HepG2 (cell line): Measurements from ENCODE around the gene SLC35F4. TPM values are rescaled to one million over a fixed set of nuclear protein-coding genes. Genes with fewer than 3 reads are reported as not detected.

Source experiments
- ATAC-seq: fragments of 200-7000 bp; cut with Tn5 transposase; 3 replicates; pipeline ENCODE4 v1.9.1; 2020; ENCODE audit warnings: mild to moderate bottlenecking, moderate library complexity
- BruUV-seq: library from RNA; stranded (reverse); fragments of 400-500 nt; replicated peaks from 2 replicates; lab custom pipeline; 2021; lab: Mats Ljungman, UMichigan
- CTCF ChIA-PET: fragments of 300-600 bp; formaldehyde crosslinking; extraction: SDS; loops from one replicate; lab custom pipeline; 2021; ENCODE audit warnings: low total read pairs, inconsistent platforms, low intra/inter-chr PET ratio; lab: Yijun Ruan, JAX
- POLR2A ChIA-PET: fragments of 350-600 bp; sonication (Branson Sonifier 250); formaldehyde crosslinking; loops from one replicate; lab custom pipeline; 2020; ENCODE audit warnings: antibody characterized with exemption, inconsistent platforms; lab: Yijun Ruan, JAX
- DNase-seq: peaks from one replicate; pipeline ENCODE4 v3.0.0-alpha.2; 2015; ENCODE audit warnings: low spot score
- FAIRE-seq: peaks from 3 replicates; lab custom pipeline; 2011; peaks lifted over from hg19 to GRCh38; lab: Jason Lieb, UNC
- H2AFZ ChIP-seq: one replicate; pipeline ENCODE4 v1.6.1; 2011; ENCODE audit warnings: low read length, inconsistent platforms
- H3K27ac ChIP-seq: fragments of 300-600 bp; 3 replicates; pipeline ENCODE4 v1.8.0; 2011; ENCODE audit warnings: mixed run types, mild to moderate bottlenecking, mixed read lengths, low read length, inconsistent platforms; ENCODE audit not compliant: insufficient read depth; ENCODE audit errors: extremely low read length
- H3K27me3 ChIP-seq, 2 experiments: fragments of 200-600 bp in 1 of 2; 2 replicates in 1 of 2; 3 replicates in 1 of 2; pipeline versions ENCODE4 v1.6.0 to v1.8.0; 2011; ENCODE audit warnings: low read length in 2 of 2, mild to moderate bottlenecking in 2 of 2, moderate library complexity in 2 of 2, inconsistent platforms in 1 of 2; ENCODE audit not compliant: insufficient read depth in 2 of 2, control insufficient read depth in 1 of 2
- H3K36me3 ChIP-seq, 2 experiments: fragments of 200-600 bp in 1 of 2; replicated peaks in 1 of 2; 2 replicates in 1 of 2; 3 replicates in 1 of 2; pipeline versions ENCODE4 v1.5.1 to v1.8.0; 2011; ENCODE audit warnings: low read length in 2 of 2, inconsistent platforms in 1 of 2; ENCODE audit not compliant: insufficient read depth in 2 of 2, control insufficient read depth in 1 of 2
- H3K4me1 ChIP-seq: 2 replicates; pipeline ENCODE4 v1.5.1; 2012; ENCODE audit warnings: low read length, inconsistent platforms; ENCODE audit not compliant: insufficient read depth
- H3K4me2 ChIP-seq: 2 replicates; pipeline ENCODE4 v1.6.0; 2011; ENCODE audit warnings: low read depth, low read length, inconsistent platforms
- H3K4me3 ChIP-seq, 3 experiments: fragments of 200-600 bp in 1 of 3; sonication (generic), shearing (Covaris generic) in 1 of 3; replicated peaks in 1 of 3; 2 replicates each; pipeline ENCODE4 v1.5.1; 2011 to 2016; ENCODE audit warnings: low read length in 3 of 3, inconsistent platforms in 2 of 3, low read depth in 2 of 3, mild to moderate bottlenecking in 2 of 3, control low read depth in 1 of 3, mixed read lengths in 1 of 3; ENCODE audit not compliant: insufficient read depth in 1 of 3
- H3K79me2 ChIP-seq: one replicate; pipeline ENCODE4 v1.6.1; 2011; ENCODE audit warnings: low read length, inconsistent platforms; ENCODE audit not compliant: insufficient read depth
- H3K9ac ChIP-seq: 2 replicates; pipeline ENCODE4 v1.6.0; 2011; ENCODE audit warnings: mild to moderate bottlenecking, low read depth, low read length, inconsistent platforms; ENCODE audit not compliant: insufficient read depth
- H3K9me3 ChIP-seq: 2 replicates; pipeline ENCODE4 v1.5.1; 2012; ENCODE audit warnings: mild to moderate bottlenecking, low read length
- H4K20me1 ChIP-seq: 2 replicates; pipeline ENCODE4 v1.6.0; 2011; ENCODE audit warnings: inconsistent platforms, mild to moderate bottlenecking, low read length, moderate library complexity; ENCODE audit not compliant: insufficient read depth
- ETV5 ChIP-seq: IDR thresholded peaks from 2 replicates; pipeline ENCODE4 v1.6.1; 2018; ENCODE audit warnings: missing biosample characterization, missing genetic modification reagents, inconsistent platforms, borderline replicate concordance
- FOXC1 ChIP-seq: sonication (generic); formaldehyde crosslinking; IDR thresholded peaks from 2 replicates; pipeline ENCODE4 v1.8.0; 2022; ENCODE audit warnings: mild to moderate bottlenecking, missing genetic modification reagents, borderline replicate concordance
- GATAD2A ChIP-seq: IDR thresholded peaks from 2 replicates; pipeline ENCODE4 v1.6.1; 2016
- HINFP ChIP-seq: sonication (generic); formaldehyde crosslinking; IDR thresholded peaks from 2 replicates; pipeline ENCODE4 v1.4.0; 2020; ENCODE audit warnings: low read depth, mild to moderate bottlenecking, missing genetic modification reagents
- REXO4 ChIP-seq: sonication (generic); formaldehyde crosslinking; IDR thresholded peaks from 2 replicates; pipeline ENCODE4 v1.8.0; 2022; ENCODE audit warnings: missing genetic modification reagents, mild to moderate bottlenecking, borderline replicate concordance
- TAF1 ChIP-seq: sonication (generic); formaldehyde crosslinking; IDR thresholded peaks from 2 replicates; pipeline ENCODE4 v1.4.0; 2020; ENCODE audit warnings: missing genetic modification reagents
- ZBTB1 ChIP-seq: sonication (generic); formaldehyde crosslinking; IDR thresholded peaks from 2 replicates; pipeline ENCODE4 v1.4.0; 2020; ENCODE audit warnings: missing genetic modification reagents, borderline replicate concordance
- ZIK1 ChIP-seq: sonication (generic); formaldehyde crosslinking; IDR thresholded peaks from 2 replicates; pipeline ENCODE4 v1.5.0; 2020; ENCODE audit warnings: mild to moderate bottlenecking, low read depth, missing genetic modification reagents, borderline replicate concordance
- ZKSCAN1 ChIP-seq: fragments of 150-350 bp; IDR thresholded peaks from 2 replicates; pipeline ENCODE4 v1.6.1; 2014; ENCODE audit warnings: low read length
- ZNF282 ChIP-seq: fragments of 450-650 bp; IDR thresholded peaks from 2 replicates; pipeline ENCODE4 v1.6.1; 2018; ENCODE audit not compliant: partially characterized antibody
- ZNF44 ChIP-seq: sonication (generic); formaldehyde crosslinking; IDR thresholded peaks from 2 replicates; pipeline ENCODE4 v1.5.1; 2020; ENCODE audit warnings: mild to moderate bottlenecking, missing genetic modification reagents
- ZNF607 ChIP-seq: sonication (generic); formaldehyde crosslinking; IDR thresholded peaks from 2 replicates; pipeline ENCODE4 v1.5.1; 2020; ENCODE audit warnings: missing genetic modification reagents, mild to moderate bottlenecking, borderline replicate concordance
- ZNF770 ChIP-seq: sonication (generic); formaldehyde crosslinking; IDR thresholded peaks from 2 replicates; pipeline ENCODE4 v1.5.0; 2020; ENCODE audit warnings: mild to moderate bottlenecking, missing genetic modification reagents
- ZSCAN29 ChIP-seq: sonication (generic); formaldehyde crosslinking; conservative IDR thresholded peaks from 2 replicates; pipeline ENCODE4 v1.4.0; 2020; ENCODE audit warnings: mild to moderate bottlenecking, missing genetic modification reagents
- WGBS: methylation state at CpG from one replicate; pipeline ENCODE4 v1.1.6; 2017; ENCODE audit warnings: low lambda C conversion rate; 5-methylcytosine and 5-hydroxymethylcytosine counted together
- in situ Hi-C: cut with HindIII; loops from 2 replicates; pipeline ENCODE4 v1.10.0; 2017; ENCODE audit warnings: low pct_unique_long_range_greater_than_20kb; ENCODE audit not compliant: extremely low pct_ligation_motif_present
- intact Hi-C: fragments of 100-400 bp; cut with micrococcal nuclease; formaldehyde crosslinking; loops from one replicate; pipeline ENCODE4 v1.10.0; 2022; ENCODE audit not compliant: unreplicated experiment
- polyA plus RNA-seq, 8 experiments: library from polyadenylated mRNA; depleted of rRNA in 3 of 8; stranded (reverse) in 7 of 8; unstranded in 1 of 8; fragments of >200 nt; fragmentation: Illumina TruSeq in 4 of 8; extraction: Trizol in 4 of 8; gene quantifications; 2 replicates each; pipeline versions ENCODE4 v1.2.1 to v1.2.3, GENCODE V29; 2011 to 2016; ENCODE audit warnings: low read depth in 4 of 8, missing spikeins in 1 of 8, mixed read lengths in 1 of 8; ENCODE audit not compliant: insufficient read depth in 1 of 8
- total RNA-seq, 5 experiments: library from RNA; depleted of rRNA; stranded (reverse); fragments of >200 nt; fragmentation: Illumina TruSeq; extraction: Trizol; gene quantifications; 2 replicates each; pipeline ENCODE4 v1.2.3, GENCODE V29; 2016; ENCODE audit warnings: low read depth in 1 of 5

The SLC35F4 gene
- total and polyA plus RNA-seq, 2 of the 13 experiments (the other 11 are each of a cell fraction or from before 2014, with no cell fraction given) = not detected

- ChIA-PET POLR2A (no interaction called here), CTCF (no interaction called here)
- Histone ChIP-seq H2AFZ (no peak overlapping the region), H3K4me1 (no peaks in the 10 kb centered on the region), H3K4me2 (no peak overlapping the region), H3K9ac (no peak overlapping the region), H3K36me3 (no peaks in the 10 kb centered on the region), H3K9me3 (no peaks in the 10 kb centered on the region), H4K20me1 (no peaks in the 10 kb centered on the region), H3K4me3 (no peak overlapping the region), H3K27ac (no peak overlapping the region), H3K27me3 (no peaks in the 10 kb centered on the region), H3K79me2 (no peaks in the 10 kb centered on the region)
- 22% methylated on average over 4 of the region's 4 CpGs for WGBS
- in situ Hi-C loops (no loop called here), intact Hi-C loops (no loop called here)
- no peak for TF ChIP-seq ETV5
- TF ChIP-seq ZKSCAN1 = no peak
- no peak for TF ChIP-seq ZNF44 (CRISPR knock-in tag)
- TF ChIP-seq ZSCAN29 = no peak
- no TSS peak for BruUV-seq
- ATAC-seq = no peak
- FAIRE-seq = no peak
- DNase-seq = no peak
Measured at GRCh38 chr14:57848353-57848752, 17.5 kb downstream of the SLC35F4 start.

- Histone ChIP-seq H3K27ac (no peak overlapping the region), H3K4me3 (no peak overlapping the region), H3K79me2 (no peaks in the 10 kb centered on the region), H3K4me1 (no peaks in the 10 kb centered on the region), H4K20me1 (no peaks in the 10 kb centered on the region), H2AFZ (no peak overlapping the region), H3K4me2 (no peak overlapping the region), H3K36me3 (no peaks in the 10 kb centered on the region), H3K9me3 (no peaks in the 10 kb centered on the region), H3K9ac (no peak overlapping the region), H3K27me3 (no peaks in the 10 kb centered on the region)
- no TSS peak for BruUV-seq
- FAIRE-seq (no peak), ATAC-seq (no peak), DNase-seq (no peak)
- TF ChIP-seq ZIK1 (CRISPR knock-in tag) (no peak), FOXC1 (CRISPR knock-in tag) (no peak), ZNF770 (CRISPR knock-in tag) (no peak), HINFP (no peak), TAF1 (CRISPR knock-in tag) (no peak), ZNF282 (no peak), ZNF607 (CRISPR knock-in tag) (no peak), ZBTB1 (CRISPR knock-in tag) (no peak), REXO4 (CRISPR knock-in tag) (no peak), GATAD2A (CRISPR knock-in tag) (no peak)
- intact Hi-C loops = no loop called here
- CTCF ChIA-PET = no interaction called here
- in situ Hi-C loops = no loop called here
- WGBS = 15% methylated on average over 2 of the region's 2 CpGs
- POLR2A ChIA-PET = no interaction called here
Measured at GRCh38 chr14:57847706-57848105, 18.2 kb downstream of the SLC35F4 start.
